Chondrocyte (in vitro differentiated cells): ENCODE data around the gene FAM53B. TPM values are rescaled to one million over a fixed set of nuclear protein-coding genes. Genes with fewer than 3 reads are reported as not detected.

ENCODE experiments used
- DNase-seq: peaks from one replicate; pipeline ENCODE4 v3.0.0; 2021; ENCODE audit warnings: mixed read lengths, low spot score
- H3K27ac Mint-ChIP-seq: one replicate; pipeline ENCODE4 v1.8.0; 2021; ENCODE audit warnings: mild to moderate bottlenecking, moderate library complexity, mixed read lengths; ENCODE audit not compliant: unreplicated experiment
- H3K27me3 Mint-ChIP-seq: 2 replicates; pipeline ENCODE4 v1.8.0; 2021; ENCODE audit warnings: low read depth, mixed read lengths
- H3K36me3 Mint-ChIP-seq: 2 replicates; pipeline ENCODE4 v1.8.0; 2021; ENCODE audit warnings: low read depth, mixed read lengths
- H3K4me1 Mint-ChIP-seq: 2 replicates; pipeline ENCODE4 v1.8.0; 2021; ENCODE audit warnings: low read depth, mild to moderate bottlenecking, mixed read lengths
- H3K4me3 Mint-ChIP-seq: one replicate; pipeline ENCODE4 v1.8.0; 2021; ENCODE audit warnings: mild to moderate bottlenecking, moderate library complexity, mixed read lengths; ENCODE audit not compliant: unreplicated experiment
- H3K9me3 Mint-ChIP-seq: 2 replicates; pipeline ENCODE4 v1.8.0; 2021; ENCODE audit warnings: low read depth, mixed read lengths
- CTCF ChIP-seq: fragments of 200-600 bp; sonication (generic); IDR thresholded peaks from 2 replicates; pipeline ENCODE4 v1.5.0; 2021; ENCODE audit warnings: antibody characterized with exemption, mild to moderate bottlenecking, moderate library complexity
- total RNA-seq: library from RNA; stranded (reverse); gene quantifications from 3 replicates; pipeline ENCODE4 v1.2.1, GENCODE V29; 2021

The FAM53B gene
- total RNA-seq, 1 donor from 2014 or later, result 16.1 TPM

- Mint-ChIP-seq H3K4me1 (peaks cover 18% of the 10 kb centered on the region), H3K27me3 (no peaks in the 10 kb centered on the region), H3K4me3 (no peak overlapping the region), H3K36me3 (peaks cover 14% of the 10 kb centered on the region), H3K9me3 (no peaks in the 10 kb centered on the region), H3K27ac (no peak overlapping the region)
- no peak for TF ChIP-seq CTCF
- no peak for DNase-seq
These were observed 21.1 kb upstream of the FAM53B start for GRCh38 chr10:124765256-124765655.

GRCh38 chr10:124763267-124763666, 19.1 kb upstream of the FAM53B start:
- Mint-ChIP-seq H3K27me3 (no peaks in the 10 kb centered on the region), H3K4me1 (peaks cover 18% of the 10 kb centered on the region), H3K4me3 (no peak overlapping the region), H3K36me3 (peaks cover 14% of the 10 kb centered on the region), H3K27ac (no peak overlapping the region), H3K9me3 (no peaks in the 10 kb centered on the region)
- DNase-seq, result no peak
- no peak for TF ChIP-seq CTCF

GRCh38 chr10:124762281-124762680, 18.1 kb upstream of the FAM53B start:
- H3K4me3 Mint-ChIP-seq, result no peak overlapping the region
- no peaks in the 10 kb centered on the region for H3K27me3 Mint-ChIP-seq
- H3K4me1 Mint-ChIP-seq, result peaks cover 21% of the 10 kb centered on the region
- no peak for TF ChIP-seq CTCF
- H3K36me3 Mint-ChIP-seq, result peaks cover 11% of the 10 kb centered on the region
- H3K9me3 Mint-ChIP-seq, result no peaks in the 10 kb centered on the region
- no peak for DNase-seq
- no peak overlapping the region for H3K27ac Mint-ChIP-seq

GRCh38 chr10:124756156-124756903, 12.2 kb upstream of the FAM53B start:
- DNase-seq, result no peak
- peaks cover 12% of the 10 kb centered on the region for H3K4me1 Mint-ChIP-seq
- no peak overlapping the region for H3K4me3 Mint-ChIP-seq
- no peaks in the 10 kb centered on the region for H3K27me3 Mint-ChIP-seq
- no peak for TF ChIP-seq CTCF
- H3K9me3 Mint-ChIP-seq, result no peaks in the 10 kb centered on the region
- no peak overlapping the region for H3K27ac Mint-ChIP-seq
- H3K36me3 Mint-ChIP-seq, result peaks cover 13% of the 10 kb centered on the region

GRCh38 chr10:124755581-124755980, 11.4 kb upstream of the FAM53B start:
- H3K36me3 Mint-ChIP-seq, result peaks cover 8% of the 10 kb centered on the region
- no peak overlapping the region for H3K4me3 Mint-ChIP-seq
- no peak for DNase-seq
- H3K9me3 Mint-ChIP-seq, result no peaks in the 10 kb centered on the region
- TF ChIP-seq CTCF, result no peak
- H3K27ac Mint-ChIP-seq, result no peak overlapping the region
- H3K4me1 Mint-ChIP-seq, result peaks cover 12% of the 10 kb centered on the region
- no peaks in the 10 kb centered on the region for H3K27me3 Mint-ChIP-seq
